Measurements from ENCODE around the gene MBP.

GRCh38 chr18:77105680-77106079 lies 26.9 kb downstream of the MBP start:
- TF ChIP-seq POLR2A (IDR thresholded peaks at IDR 0.05) (no peak), CTCF (IDR thresholded peaks at IDR 0.05) (no peak)
